ENCODE data around the gene CLINT1. TPM values are rescaled to one million over a fixed set of nuclear protein-coding genes. Genes with fewer than 3 reads are reported as not detected.

The CLINT1 gene
- total RNA-seq, 1 experiment from 2014 or later: 69.2 TPM

GRCh38 chr5:157808043-157808442 lies 50.9 kb downstream of the CLINT1 start (continued):
- TF ChIP-seq REST (IDR thresholded peaks at IDR 0.05; ENCODE audit: low read depth) (no peak), RAD21 (IDR thresholded peaks at IDR 0.05; ENCODE audit: low read depth) (no peak), CEBPB (IDR thresholded peaks at IDR 0.05; ENCODE audit: low read depth) (no peak), FOSL1 (IDR thresholded peaks at IDR 0.05; ENCODE audit: low read depth) (no peak), EZH2 (IDR thresholded peaks at IDR 0.05) (no peak), ZNF274 (IDR thresholded peaks at IDR 0.05; ENCODE audit: low read depth, low read length) (no peak), ZBTB33 (IDR thresholded peaks at IDR 0.05; ENCODE audit: extremely low read depth, insufficient replicate concordance, low read length) (no peak), EZH2phosphoT487 (IDR thresholded peaks at IDR 0.05; ENCODE audit: borderline replicate concordance) (no peak), CBX3 (IDR thresholded peaks at IDR 0.05; ENCODE audit: low read depth) (no peak)

GRCh38 chr5:157802736-157803135 lies 56.2 kb downstream of the CLINT1 start:
- ChIA-PET CTCF (no interaction called here), POLR2A (no interaction called here), RAD21 (ENCODE audit: low non-redundant PET in 1 of 2, low total read pairs in 2 of 2, uncharacterized antibody in 2 of 2, unreplicated experiment in 2 of 2) (no interaction called here)
- Histone ChIP-seq H3K4me3 (replicated peaks in 1 of 2; ENCODE audit: low read depth in 1 of 2, low read length in 2 of 2) (no peak overlapping the region), H3K4me1 (ENCODE audit: control insufficient read depth in 1 of 2, insufficient read depth in 2 of 2, low read length in 2 of 2) (0 out of 4 replicates have a peak, but pooled peaks cover 0 to 3% of the 10 kb centered on the region in 2 experiments), H4K20me1 (ENCODE audit: insufficient read depth) (no peaks in the 10 kb centered on the region), H3K9ac (ENCODE audit: low read length) (no peak overlapping the region), H2AFZ (ENCODE audit: low read depth, low read length, poor library complexity, severe bottlenecking) (no peak overlapping the region), H3K27me3 (ENCODE audit: insufficient read depth, low read length) (no peaks in the 10 kb centered on the region), H3K27ac (ENCODE audit: low read depth, low read length) (no peak overlapping the region), H3K9me3 (ENCODE audit: control insufficient read depth in 1 of 2, insufficient read depth in 1 of 2, low read depth in 1 of 2, low read length in 2 of 2) (no peaks in the 10 kb centered on the region), H3K79me2 (ENCODE audit: insufficient read depth, low read length) (no peaks in the 10 kb centered on the region), H3K9me2 (ENCODE audit: insufficient read depth) (no peaks in the 10 kb centered on the region), H3K36me3 (ENCODE audit: control insufficient read depth in 1 of 2, insufficient read depth in 2 of 2, low read length in 2 of 2) (peaks cover 21 to 23% of the 10 kb centered on the region in 2 experiments), H3K4me2 (ENCODE audit: low read length) (no peak overlapping the region)
- intact Hi-C loops (cut with micrococcal nuclease): no loop called here
- TF ChIP-seq ZNF274 (IDR thresholded peaks at IDR 0.05; ENCODE audit: low read depth, low read length) (no peak), EGR1 (IDR thresholded peaks at IDR 0.05; ENCODE audit: low read depth) (no peak), SP1 (IDR thresholded peaks at IDR 0.05; ENCODE audit: low read depth) (no peak), FOSL1 (IDR thresholded peaks at IDR 0.05; ENCODE audit: low read depth) (no peak), ZBTB33 (IDR thresholded peaks at IDR 0.05; ENCODE audit: extremely low read depth, insufficient replicate concordance, low read length) (no peak), CTCF (IDR thresholded peaks at IDR 0.05 in 2 of 3, conservative IDR thresholded peaks at IDR 0.05 in 1 of 3; ENCODE audit: borderline replicate concordance in 1 of 3, insufficient read depth in 1 of 3, low read depth in 2 of 3, low read length in 2 of 3) (no peak), CEBPB (IDR thresholded peaks at IDR 0.05; ENCODE audit: low read depth) (no peak), POLR2A (IDR thresholded peaks at IDR 0.05; ENCODE audit: borderline replicate concordance, extremely low read depth, insufficient read depth, insufficient read length) (no peak), ELF1 (IDR thresholded peaks at IDR 0.05; ENCODE audit: borderline replicate concordance, low read depth) (no peak), JUND (IDR thresholded peaks at IDR 0.05) (no peak)
- ATAC-seq (no peak), DNase-seq (ENCODE audit: low read depth, low spot score) (no peak)
- BruUV-seq (replicated peaks): no TSS peak

Measured in HCT116 (cell line).